Inflammatory macrophage treated with lipopolysaccharide for 4 hours (primary cell): ENCODE measurements around the gene ASTN2.

Experiments used
- DNase-seq: peaks from one replicate; pipeline ENCODE4 v3.0.0-alpha.2; 2020

The ASTN2 gene

DNA sequence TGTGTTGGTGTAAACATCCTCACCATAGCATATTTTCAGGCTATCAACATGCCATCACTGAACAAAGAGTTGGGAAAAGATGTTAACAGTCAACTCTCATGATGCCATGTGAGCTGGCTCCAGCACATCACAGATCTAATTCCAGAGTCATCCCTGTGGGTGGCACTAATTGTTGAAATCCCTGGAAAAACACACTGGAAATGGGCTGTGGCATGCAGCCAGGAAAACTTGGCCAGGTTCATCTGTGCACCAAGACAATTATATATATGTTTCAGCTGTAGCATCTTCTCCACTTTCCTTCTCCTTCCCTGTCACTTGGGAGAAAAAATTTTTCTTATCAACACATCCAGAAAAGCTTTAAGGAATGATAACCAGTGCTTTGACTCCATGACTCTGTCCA, 414.0 kb downstream of the ASTN2 start:
- no peak for DNase-seq

DNA sequence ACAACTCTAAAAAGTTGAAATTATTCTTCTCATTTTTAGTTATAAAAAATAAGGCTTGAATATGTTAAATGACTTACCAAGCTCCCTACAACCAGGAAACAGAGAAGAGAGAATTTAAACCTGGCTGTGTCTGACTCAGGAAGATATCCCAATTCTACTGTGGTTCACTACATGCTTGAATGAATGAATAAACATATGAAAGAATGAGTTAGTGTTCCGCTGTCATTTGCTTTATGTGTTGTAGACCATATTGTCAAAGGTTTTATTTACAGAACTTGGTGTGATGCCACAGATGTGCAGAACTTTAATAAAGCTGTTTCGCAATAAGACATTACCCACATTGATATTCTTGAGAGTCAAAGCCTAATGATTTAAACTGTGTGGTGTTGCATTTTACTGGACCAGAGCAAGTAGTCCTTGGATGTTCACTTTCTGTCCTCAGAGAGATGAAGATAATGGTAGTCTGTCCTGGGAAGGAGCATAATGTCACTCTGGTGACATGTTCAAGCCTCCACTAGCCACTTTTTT, 414.6 kb downstream of the ASTN2 start:
- no peak for DNase-seq

DNA sequence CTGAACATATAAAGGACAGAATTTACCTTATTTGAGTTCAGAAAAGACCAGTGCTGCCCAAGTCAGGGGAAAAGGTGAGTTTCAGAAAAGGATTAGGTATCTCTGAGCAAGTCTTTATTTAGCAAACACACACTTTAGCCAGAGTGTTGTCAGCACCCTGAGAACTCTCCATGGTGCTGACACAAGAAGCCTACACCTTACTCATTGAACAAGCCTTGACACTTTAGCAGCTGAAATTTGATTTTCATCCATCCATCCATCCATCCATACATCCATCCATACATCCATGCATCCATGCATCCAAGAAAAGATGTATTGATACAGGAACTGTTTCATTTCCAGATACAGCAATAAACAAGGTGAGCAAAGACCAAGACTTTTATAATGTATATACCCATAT, 416.6 kb downstream of the ASTN2 start:
- no peak for DNase-seq

DNA sequence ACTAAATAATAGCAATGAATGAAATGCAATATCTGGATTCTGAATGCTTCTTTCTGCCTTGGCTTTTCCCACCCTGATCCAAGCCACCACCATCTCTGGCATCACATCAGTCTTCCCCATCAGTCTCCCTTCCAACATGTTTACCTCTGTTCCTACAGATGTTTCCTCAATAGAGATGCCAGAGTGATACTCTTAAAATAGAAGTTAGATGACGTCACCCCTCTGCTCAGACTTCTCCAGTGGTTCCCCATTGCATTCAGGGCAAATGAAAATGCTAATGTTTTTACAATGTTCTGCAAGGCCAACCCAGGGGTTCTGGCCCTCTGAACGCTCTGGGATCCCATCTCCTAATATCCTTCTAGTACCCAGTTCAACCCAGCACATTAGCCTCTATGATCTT, 422.0 kb downstream of the ASTN2 start:
- peak; percentile 33 for DNase-seq

DNA sequence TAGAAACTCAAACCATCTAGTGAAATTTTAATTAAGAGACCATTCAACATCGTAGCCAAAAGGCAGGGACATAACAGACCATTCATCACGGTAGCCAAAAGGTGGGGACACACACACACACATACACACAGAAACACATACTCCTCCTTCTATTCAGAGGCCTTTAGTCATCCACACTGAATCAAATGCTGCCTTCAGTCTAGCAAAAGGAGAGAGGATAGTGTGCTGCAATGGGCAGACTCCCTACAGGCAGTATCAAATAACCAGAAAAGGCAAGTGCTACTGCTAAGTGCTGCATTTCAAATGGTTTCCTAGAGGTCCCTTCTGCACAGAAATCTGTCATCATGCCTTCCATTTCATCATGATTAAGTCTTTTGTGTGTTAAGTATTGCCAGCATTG, 423.8 kb downstream of the ASTN2 start:
- no peak for DNase-seq

DNA sequence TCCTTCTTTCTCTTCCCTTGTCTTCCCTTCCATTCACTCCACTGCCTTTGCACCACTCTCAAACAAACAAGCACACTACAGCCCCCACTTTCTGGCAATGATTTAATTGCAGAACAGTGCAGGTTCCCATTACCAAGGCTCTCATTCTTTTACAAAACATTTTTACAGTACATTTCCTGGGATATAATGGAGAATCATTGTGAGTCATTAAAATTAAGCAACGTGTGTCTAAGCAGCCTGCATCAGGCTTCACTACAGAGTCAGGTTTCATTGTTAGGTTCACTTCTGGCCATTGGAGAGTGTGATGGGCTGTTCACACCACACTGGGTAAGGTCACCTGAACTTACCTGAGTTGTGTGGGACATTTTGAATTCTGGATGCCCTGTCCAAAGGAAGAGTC, 424.3 kb downstream of the ASTN2 start:
- DNase-seq: peak; percentile 32

DNA sequence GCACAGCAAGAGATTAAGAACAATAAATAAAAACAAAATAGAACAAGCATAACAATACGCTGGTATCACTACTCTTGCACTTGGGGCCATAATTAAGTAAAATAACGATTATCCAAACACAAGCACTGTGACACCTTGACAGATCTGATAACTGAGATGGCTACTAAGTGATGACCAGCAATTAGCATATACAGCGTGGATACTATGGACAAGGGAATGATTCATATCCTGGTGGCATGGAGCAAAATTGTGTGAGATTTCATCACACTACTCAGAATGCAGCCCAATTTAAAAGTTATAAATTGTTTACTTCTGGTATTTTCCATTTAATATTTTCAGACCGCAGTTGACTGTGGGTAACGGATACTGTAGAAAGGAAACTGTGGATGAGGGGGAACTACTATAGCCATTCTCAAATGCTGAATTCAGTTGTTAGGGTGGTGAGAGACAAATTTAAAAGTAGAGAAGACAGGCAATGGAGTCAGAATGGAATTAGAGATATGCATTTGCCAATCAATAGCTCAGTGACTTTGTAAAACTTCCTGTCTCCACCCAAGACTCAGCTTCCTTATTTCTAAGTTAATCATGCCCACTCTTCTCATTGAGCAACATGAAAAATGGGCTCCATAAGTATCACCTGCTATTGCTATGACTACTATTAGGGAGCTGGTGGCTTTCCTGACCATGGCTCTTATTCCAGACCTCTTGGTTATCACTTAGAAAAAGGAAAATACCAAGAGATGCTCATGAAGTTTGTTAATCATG, 427.0 kb downstream of the ASTN2 start:
- DNase-seq: peak; percentile 63

DNA sequence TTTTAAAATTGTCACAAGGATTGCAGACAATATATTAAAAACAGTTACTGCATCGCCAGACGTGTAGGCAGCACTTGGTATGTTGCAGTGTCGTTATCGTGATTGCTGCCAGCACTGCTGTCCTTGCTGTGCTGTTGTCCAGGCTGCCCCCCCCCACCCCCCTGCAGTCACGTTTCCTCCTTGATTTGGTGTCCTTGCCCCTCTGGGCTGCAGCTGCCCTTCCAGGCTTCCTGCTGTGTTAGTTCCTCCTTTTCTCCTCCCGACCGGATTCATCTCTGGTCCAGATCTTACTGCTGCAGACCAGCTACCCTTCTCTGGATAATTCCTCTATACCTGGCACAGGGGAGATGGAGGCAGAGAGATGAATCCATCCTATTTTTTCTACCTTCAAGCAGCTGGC, 428.8 kb downstream of the ASTN2 start:
- DNase-seq: peak; percentile 6

DNA sequence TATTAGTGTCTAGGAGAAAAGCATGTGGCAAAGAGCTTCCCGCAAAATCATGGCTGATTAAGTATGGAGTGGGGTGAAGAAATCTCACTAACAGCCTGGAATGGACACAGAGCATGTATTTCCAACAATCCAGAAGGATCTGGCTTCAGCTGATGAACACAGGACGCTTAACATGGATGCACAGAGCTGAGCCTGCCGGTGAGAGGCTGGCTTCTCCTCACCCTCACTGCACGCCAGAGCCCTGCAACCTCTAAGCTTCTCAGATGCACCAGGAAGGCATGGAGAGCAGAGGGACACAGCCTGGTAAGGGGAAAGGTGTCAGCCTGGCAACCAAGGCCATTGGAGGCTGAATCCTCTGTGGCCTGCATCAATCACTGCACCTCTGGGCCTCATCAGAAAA, 429.3 kb downstream of the ASTN2 start:
- no peak for DNase-seq

DNA sequence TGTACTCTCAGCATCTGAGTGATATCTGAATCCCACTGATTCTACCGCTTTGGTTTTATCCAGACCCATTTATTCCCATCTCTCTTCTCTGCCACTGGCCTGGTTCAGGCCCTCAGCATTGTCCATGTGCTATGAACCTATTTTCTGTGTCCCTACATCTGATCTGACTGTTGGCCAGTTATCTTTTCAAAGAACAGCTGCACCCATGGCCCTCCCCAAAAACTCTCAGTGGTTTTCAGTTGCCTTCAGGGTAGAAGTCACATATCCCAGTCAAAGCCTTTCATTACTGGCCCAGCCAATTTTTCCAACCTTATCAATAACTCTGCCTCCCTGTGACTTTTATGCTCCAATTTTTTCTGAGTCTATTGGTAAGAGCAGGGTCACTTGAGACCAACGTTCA, 430.7 kb downstream of the ASTN2 start:
- DNase-seq: no peak

DNA sequence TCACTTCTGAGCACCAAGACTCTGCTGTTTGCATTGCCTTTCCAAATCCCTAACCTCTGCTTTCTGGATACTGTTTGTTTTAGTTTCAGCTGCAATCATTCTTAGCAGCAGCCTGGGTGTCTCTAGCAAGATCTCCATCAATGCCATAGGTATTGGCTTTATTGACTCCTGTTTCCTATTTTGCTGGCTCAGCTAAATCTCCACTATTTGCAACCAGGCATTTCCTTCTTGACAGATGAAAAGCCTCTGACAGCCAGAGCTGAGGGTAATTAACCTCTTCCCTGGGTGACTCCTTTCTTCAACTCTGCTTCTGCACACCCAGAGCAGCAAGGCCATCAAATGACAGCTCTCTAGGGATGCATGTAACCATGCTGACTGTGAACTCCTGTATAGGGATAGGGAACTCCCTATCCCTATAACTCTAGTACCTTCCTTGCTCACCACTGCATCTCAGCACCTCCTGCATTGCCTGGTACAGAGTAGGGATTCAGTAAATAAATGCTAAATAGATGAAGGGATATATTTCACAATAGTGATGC, 434.2 kb downstream of the ASTN2 start:
- no peak for DNase-seq

DNA sequence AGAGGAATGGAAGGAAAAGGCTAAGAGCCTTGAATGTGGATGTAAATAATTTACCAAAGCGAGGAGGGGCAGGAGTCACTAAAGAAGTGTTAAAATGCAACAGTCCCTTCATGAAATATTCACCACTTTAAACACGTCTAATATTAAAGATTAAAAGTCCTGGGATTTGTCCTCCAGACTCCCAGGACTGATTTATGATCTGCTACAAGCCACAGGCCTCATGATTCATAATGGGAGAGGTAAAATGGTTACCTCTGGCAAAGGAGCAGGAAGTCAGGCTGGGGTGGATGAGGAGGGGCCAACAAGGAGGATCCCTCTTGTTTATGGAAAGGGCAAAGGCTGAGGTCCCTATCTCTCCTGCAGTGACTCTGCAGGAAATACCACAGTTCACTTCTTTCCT, 435.4 kb downstream of the ASTN2 start:
- DNase-seq: no peak

DNA sequence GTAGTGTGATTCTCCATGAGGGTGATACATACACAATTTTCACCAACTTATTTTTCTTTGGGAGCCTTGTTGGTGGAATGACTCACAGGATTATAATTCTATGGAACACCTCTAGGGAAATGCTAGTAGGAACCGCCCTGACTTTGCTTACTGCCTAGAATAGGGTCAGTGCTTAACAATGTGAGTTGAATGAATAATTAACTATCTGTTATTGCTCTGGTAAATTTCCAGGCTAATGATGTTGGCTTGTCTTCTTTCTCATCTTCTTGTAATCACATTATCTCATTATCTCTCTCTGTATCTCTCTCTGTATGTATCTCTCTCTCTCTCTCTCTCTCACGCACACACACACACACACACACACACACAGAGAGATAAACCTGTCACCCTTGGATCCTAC, 436.7 kb downstream of the ASTN2 start:
- no peak for DNase-seq

DNA sequence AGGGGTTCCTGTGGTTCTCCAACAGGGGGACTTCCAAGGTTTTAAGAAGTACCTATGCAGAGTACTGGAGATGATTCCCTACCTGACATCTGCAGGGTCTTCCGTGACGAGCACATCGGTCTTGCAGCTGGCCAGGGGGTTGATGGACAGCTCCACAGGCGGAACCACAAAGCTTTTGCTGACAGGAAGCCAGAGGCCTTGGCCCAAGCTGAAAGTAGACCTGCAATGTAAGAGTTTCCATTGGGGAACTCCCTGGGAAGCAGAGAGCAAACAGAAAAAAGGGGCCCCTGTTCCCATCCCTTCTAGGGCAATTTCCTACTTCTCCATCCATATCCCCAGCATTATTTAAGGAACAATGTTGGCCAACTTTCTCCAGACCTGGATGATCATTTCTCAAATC, 439.7 kb downstream of the ASTN2 start:
- no peak for DNase-seq

DNA sequence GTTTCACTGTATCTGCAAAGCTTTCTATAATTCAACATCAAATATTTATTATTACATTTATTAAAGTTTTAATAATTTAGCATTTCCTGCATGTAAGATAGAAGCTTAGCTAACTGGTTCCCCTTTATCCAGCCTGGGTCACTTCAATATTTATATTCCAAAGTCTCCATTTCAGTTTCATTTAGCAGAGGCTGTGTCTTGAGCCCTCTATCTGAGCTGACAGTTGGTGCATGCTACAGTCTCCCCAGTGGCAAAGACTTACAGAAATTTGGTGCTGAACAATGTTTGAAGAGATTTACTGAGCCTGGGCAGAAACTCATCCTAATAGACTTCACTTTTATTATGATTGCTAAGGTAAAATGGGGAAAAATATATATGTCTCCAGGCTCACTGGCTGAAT, 448.7 kb downstream of the ASTN2 start:
- no peak for DNase-seq

DNA sequence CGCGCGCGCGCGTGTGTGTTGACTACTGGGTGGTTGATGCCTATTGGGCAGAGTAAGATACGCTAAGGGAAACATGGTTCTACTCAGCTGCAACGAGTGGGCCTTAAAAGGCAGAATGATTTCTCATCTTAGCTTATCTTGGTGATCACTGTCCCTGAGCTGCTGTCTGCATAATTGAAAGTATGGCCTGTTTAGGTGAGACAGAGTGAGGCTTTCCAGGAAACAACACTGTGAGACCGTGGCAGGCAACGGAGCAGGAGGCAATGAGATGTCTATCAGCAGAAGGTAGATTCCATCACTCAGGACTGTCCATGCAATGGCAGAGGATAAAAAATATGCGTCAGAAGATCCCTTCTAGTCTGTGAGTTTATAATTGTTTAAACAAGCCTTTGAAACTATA, 450.6 kb downstream of the ASTN2 start:
- DNase-seq: no peak

DNA sequence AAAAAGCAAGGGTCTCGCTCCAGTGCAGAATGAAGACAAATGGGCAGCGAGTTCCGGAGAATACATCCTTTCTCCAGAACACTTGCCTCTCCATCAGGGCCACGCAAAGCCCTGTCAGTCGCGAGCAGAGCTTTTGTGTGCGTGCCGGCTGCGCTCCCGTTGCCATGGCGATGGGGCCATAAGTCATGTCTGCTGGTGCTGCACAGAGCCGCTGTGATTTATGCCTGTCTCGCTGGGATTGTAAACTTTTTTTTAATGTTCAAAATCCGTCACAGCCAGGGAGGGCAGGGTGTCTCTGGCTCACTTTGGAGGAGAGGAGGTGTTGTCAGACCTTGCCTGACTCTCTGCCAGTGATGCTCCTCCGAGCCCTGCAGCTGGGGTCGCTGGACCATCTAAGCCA, 455.0 kb downstream of the ASTN2 start:
- no peak for DNase-seq

DNA sequence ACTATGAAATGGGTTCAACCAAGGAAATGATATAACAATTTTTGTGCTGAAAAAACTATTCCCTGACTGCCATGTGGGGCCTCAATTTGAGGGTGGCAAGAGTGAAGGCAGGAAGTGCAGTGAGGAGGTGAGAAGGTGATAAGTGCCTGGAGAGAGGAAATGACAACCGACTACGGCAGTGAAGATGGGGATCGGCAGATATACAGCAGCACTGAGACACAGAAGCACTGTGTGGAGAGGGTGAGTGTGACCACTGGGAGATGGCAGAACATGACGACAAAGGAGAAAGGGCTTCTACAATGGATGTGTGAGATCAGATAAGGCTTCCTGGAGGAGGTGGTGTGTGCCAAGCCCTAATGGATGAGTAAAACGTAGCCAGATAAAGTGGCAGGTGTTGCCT, 456.0 kb downstream of the ASTN2 start:
- DNase-seq: no peak

DNA sequence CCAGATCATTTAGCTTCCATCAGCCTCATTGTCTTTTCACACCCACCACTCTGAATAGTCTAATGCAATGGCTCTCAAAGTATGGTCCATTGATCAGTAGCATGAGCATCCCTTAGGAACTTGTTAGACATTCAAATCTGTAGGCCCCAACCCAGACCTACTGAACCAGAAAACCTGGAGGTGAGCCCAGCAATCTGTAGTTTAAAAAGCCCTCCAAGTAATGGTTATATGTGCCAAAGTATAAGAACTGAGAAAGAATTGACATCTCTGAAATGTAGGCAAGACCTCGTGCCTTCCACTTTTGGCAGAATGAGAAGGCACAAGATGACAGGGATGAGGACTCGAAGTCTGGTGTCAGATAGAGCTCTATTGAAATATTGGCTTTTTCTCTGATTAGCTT, 460.1 kb downstream of the ASTN2 start:
- no peak for DNase-seq

DNA sequence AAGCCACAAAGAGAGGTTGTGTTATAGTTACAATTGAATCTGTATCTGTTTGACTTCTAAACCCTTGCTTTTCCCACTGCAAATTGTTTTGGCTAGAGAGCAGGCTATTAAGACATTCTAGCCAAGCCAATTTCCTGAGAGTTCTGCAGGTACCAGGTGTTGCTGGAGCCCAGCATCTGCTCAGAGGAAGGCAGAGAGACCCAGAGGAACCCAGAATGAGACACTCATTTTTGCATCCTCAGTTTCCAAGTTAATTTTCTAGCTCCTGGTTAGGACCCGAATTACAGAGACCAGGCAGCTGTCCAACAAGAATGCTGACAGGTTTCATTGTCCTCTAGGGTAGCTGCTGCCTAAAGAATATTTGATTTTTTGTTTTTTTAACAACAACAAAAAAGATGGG, 461.6 kb downstream of the ASTN2 start:
- DNase-seq: no peak

DNA sequence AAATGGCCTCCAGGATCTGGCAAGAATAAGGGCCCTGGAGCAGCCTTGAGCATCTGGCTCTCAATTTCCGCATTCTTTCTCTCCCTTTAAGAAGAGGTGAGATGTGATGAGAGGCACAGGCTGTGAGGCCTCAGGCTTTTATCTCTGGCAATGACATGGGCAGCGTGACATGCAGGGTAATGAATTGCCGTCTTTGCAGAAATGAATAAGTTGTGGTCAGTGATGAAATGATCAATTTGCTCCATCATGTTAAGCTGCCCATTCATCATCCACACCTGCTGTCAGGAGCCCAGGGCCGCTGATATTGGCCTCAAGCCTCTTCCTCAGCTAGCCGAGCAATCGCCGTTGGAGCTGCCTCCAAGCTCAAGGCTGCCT, 462.4 kb downstream of the ASTN2 start:
- no peak for DNase-seq

DNA sequence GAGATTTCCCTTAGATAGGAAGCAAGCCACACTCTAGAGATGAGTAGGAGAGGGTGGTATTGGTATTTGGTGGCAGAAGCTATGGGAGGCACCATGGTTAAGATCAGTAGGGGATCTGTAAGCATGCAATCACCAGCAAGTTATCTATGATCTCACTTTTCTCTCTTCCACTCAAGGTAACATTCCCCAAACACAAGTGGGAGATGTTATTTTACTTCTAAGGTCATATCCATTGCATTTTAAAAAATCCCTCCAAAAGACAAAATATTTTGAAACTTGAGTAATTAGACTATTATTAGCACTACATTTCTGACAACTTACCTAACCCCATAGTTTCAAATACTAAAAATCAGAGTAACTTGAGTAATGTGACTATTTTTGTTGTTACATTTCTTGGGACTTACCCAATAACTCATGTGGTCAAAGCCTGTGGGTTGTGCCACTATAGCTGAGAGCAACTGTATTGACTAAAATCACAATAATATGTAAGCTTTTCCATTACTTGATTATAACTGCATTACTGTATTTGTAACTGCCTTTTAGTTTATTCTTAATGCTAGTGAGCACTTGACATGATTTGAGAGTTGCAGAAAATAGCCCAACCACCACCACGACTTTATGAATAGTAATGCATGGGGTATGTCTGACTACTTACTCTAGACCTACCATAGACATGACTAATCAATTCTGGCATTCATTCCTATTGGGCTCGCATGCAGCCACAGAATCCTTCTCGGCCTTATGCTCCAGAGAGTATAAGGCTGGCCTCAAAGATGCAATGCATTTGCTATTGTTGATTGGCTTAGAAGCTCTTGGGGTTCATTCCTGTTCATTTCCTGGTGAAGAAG, 463.0 kb downstream of the ASTN2 start:
- DNase-seq: peak; percentile 56

DNA sequence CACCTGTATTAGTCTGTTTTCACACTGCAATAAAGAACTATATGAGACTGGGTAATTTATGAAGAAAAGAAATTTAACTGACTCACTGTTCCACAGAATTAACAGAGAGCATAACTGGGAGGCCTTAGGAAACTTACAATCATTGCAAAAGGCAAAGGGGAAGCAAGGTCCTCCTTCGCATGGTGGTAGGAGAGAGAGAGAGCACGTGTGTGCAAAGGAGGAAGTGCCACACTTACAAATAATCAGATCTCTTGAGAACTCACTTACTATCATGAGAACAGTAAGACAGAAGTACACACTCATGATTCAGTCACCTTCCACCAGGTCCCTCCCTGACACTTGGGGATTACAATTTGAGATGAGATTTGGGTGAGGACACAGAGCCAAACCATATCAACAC, 469.0 kb downstream of the ASTN2 start:
- DNase-seq: peak; percentile 88
